Stomach (tissue), 4 donors: ENCODE measurements around the gene SRMS.

Experiments
- POLR2A ChIP-seq, 4 donors: fragments of 450-650 bp; IDR thresholded peaks; one replicate each; pipeline ENCODE4 v1.6.1; 2016; ENCODE audit warnings: antibody characterized with exemption in 4 of 4, control low read depth in 2 of 4, mild to moderate bottlenecking in 1 of 4, moderate library complexity in 1 of 4
- TF ChIP-seq, protein P1 (sequence below), 7 experiments: fragments of 450-650 bp in 4 of 7; fragments of 200-600 bp in 3 of 7; sonication (generic) in 3 of 7; IDR thresholded peaks; one replicate each; pipeline ENCODE4 v1.5.1; 2016 to 2019; ENCODE audit warnings: antibody characterized with exemption in 7 of 7, control low read depth in 2 of 7, mild to moderate bottlenecking in 1 of 7

- no peak for TF ChIP-seq POLR2A (IDR thresholded peaks at IDR 0.05)
- TF ChIP-seq, protein P1, sequence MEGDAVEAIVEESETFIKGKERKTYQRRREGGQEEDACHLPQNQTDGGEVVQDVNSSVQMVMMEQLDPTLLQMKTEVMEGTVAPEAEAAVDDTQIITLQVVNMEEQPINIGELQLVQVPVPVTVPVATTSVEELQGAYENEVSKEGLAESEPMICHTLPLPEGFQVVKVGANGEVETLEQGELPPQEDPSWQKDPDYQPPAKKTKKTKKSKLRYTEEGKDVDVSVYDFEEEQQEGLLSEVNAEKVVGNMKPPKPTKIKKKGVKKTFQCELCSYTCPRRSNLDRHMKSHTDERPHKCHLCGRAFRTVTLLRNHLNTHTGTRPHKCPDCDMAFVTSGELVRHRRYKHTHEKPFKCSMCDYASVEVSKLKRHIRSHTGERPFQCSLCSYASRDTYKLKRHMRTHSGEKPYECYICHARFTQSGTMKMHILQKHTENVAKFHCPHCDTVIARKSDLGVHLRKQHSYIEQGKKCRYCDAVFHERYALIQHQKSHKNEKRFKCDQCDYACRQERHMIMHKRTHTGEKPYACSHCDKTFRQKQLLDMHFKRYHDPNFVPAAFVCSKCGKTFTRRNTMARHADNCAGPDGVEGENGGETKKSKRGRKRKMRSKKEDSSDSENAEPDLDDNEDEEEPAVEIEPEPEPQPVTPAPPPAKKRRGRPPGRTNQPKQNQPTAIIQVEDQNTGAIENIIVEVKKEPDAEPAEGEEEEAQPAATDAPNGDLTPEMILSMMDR (IDR thresholded peaks at IDR 0.05): no peak
Observed at GRCh38 chr20:63541371-63541770, 6.2 kb downstream of the SRMS start.
